Bronchial epithelial cell (primary cell): ENCODE data around the gene FAM117A. TPM values are rescaled to one million over a fixed set of nuclear protein-coding genes. Genes with fewer than 3 reads are reported as not detected.
A peak's percentile ranks its signal among the peaks of the same experiment; 100 is the strongest.

Experiments
- DNase-seq: peaks from one replicate; pipeline ENCODE4 v3.0.0-alpha.2; 2010; ENCODE audit warnings: low read depth
- FAIRE-seq: peaks from 2 replicates; lab custom pipeline; 2011; peaks lifted over from hg19 to GRCh38; lab: Jason Lieb, UNC
- H3K27me3 ChIP-seq: 2 replicates; pipeline ENCODE4 v1.5.1; 2011; ENCODE audit warnings: low read length; ENCODE audit not compliant: control insufficient read depth, insufficient read depth
- H3K36me3 ChIP-seq: 2 replicates; pipeline ENCODE4 v1.5.1; 2011; ENCODE audit warnings: low read length; ENCODE audit not compliant: control insufficient read depth, insufficient read depth
- H3K4me3 ChIP-seq: 2 replicates; pipeline ENCODE4 v1.5.1; 2011; ENCODE audit warnings: mild to moderate bottlenecking, low read depth, low read length, control low read depth
- total RNA-seq: library from RNA; depleted of rRNA; stranded (reverse); fragments of >200 nt; gene quantifications from 2 replicates; pipeline ENCODE4 v1.2.1, GENCODE V29; 2014
- TF ChIP-seq, protein P1 (sequence below): IDR thresholded peaks from 2 replicates; pipeline ENCODE4 v1.5.1; 2011; ENCODE audit warnings: mild to moderate bottlenecking, moderate library complexity, low read length, control low read depth, inconsistent platforms; ENCODE audit not compliant: insufficient read depth, severe bottlenecking

The FAM117A gene
- total RNA-seq, 1 donor from 2014 or later: 0.53 TPM

DNA sequence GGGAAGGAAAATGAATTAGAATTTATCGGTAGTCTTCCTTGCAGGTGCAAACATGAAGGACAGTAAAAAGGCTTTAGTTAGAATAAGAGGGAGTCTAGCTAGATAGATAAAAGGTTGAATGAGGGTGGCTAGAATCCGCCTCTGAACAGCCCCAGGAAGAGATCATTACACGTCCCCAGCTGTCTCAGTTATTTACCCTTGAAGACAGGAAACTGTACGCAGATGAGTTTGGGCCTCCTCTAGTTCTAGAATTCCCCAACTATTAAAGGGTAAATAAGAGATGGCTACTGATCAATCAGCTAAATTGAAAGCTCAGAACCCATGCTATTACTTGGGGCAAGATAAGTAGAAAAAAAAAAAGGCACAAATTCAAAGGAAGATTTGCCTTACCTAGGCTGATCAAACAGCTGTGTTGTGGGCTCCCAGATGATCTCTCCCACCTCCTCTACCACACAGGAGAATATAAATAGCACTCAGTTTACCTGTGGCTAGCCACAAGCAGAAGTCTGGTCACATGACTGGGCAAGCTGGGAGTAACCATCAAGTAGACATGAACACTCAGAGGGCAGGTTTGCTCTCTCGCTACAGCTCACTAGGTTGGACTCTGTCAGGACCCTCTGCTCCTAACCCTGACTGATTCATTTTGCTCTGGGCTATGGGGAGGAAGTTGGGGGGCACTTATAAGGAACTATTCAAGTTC lies 17.0 kb downstream of the FAM117A start:
- Histone ChIP-seq H3K27me3 (no peaks in the 10 kb centered on the region), H3K4me3 (no peak overlapping the region), H3K36me3 (no peaks in the 10 kb centered on the region)
- DNase-seq (no peak), FAIRE-seq (no peak)
- TF ChIP-seq, protein P1, sequence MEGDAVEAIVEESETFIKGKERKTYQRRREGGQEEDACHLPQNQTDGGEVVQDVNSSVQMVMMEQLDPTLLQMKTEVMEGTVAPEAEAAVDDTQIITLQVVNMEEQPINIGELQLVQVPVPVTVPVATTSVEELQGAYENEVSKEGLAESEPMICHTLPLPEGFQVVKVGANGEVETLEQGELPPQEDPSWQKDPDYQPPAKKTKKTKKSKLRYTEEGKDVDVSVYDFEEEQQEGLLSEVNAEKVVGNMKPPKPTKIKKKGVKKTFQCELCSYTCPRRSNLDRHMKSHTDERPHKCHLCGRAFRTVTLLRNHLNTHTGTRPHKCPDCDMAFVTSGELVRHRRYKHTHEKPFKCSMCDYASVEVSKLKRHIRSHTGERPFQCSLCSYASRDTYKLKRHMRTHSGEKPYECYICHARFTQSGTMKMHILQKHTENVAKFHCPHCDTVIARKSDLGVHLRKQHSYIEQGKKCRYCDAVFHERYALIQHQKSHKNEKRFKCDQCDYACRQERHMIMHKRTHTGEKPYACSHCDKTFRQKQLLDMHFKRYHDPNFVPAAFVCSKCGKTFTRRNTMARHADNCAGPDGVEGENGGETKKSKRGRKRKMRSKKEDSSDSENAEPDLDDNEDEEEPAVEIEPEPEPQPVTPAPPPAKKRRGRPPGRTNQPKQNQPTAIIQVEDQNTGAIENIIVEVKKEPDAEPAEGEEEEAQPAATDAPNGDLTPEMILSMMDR: no peak

DNA sequence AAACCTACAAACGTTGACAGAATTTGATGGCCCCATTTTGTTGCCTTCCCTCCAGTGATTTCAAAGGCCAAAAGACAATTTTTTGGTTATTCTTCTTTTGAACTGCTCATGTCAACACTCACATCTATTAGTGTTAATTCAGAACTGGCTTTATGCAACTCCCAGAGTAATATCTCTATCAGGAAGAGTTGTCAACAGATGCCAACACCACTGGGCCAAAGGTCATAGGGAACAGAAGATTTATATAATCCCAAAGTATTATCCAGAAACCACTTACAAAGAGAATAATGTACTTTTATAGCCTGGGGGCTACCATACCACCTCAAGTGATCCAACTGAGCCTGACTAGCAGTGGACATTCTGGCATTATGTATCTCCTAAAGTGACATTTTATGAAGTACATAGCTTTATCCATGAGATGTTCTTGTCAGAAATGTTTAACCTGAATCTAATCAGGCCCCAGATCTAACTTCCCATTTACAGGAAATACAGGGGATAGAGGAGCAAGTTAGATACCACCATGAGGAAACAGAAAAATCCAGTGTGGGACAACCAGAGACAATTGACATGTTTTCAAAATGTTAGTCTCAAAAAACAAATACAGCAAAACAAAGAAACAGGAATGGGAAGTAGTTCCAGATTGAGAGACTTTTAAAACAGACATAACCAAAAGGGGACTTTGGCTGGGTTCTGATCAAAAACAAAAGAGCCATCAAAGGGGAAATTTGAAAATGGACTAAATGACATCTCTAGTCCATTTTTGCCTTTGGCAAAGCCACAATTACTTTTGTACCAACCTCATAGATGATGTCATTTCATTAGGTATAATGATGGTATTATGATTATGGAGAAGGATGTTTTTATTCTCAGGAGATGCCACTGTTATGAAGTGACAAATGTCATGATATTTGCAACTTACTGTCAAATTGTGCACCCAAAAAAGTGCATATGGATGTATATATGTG lies 18.5 kb downstream of the FAM117A start:
- FAIRE-seq (no peak), DNase-seq (no peak)
- Histone ChIP-seq H3K27me3 (no peaks in the 10 kb centered on the region), H3K36me3 (no peaks in the 10 kb centered on the region), H3K4me3 (no peak overlapping the region)
- TF ChIP-seq, protein P1: no peak

DNA sequence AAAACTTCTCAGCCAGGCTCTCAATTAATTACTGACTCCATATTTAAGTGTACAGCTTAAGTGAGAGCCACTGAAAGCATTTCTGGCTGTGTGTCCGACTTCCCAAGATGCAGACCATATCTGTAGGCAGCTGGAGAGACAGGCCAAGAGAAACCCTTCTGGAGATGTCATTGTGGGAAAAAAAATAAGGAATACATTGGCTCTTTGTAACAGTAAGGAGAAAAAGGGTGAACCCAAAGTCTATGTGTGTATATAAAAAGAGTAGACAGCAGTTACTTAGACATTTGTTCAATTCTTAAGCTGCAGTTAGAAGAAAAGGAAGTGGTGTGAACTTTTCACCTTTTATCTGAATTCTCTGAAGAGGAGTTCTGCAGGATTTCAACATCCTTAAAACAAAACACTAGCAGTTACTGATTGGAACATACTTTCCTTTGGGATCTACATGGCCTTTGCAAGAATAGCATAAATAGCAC lies 21.7 kb downstream of the FAM117A start:
- Histone ChIP-seq H3K36me3 (no peaks in the 10 kb centered on the region), H3K27me3 (no peaks in the 10 kb centered on the region), H3K4me3 (no peak overlapping the region)
- FAIRE-seq (no peak), DNase-seq (peak; percentile 20)
- TF ChIP-seq, protein P1: no peak

DNA sequence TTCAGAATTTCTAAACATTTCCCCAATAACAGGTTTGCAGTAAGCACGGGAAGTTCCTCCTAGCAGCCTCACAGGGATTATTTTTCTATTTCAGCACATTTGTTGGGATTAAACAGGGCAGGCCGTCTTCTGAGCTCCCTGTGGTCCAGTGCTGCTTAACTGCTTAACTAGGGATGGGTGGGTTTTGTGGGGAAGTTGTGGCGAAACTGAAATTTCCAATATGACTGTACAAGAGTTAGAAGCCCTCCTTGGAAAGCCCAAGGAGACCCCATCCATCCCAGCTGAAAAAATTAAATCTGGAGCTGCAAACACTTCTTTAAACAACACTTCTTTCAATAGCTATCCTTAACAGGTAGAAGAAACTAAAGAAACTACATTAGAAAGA lies 22.2 kb downstream of the FAM117A start:
- no peaks in the 10 kb centered on the region for H3K36me3 ChIP-seq
- DNase-seq (no peak), FAIRE-seq (no peak)
- TF ChIP-seq, protein P1: no peak
- H3K4me3 ChIP-seq: no peak overlapping the region
- H3K27me3 ChIP-seq: no peaks in the 10 kb centered on the region

DNA sequence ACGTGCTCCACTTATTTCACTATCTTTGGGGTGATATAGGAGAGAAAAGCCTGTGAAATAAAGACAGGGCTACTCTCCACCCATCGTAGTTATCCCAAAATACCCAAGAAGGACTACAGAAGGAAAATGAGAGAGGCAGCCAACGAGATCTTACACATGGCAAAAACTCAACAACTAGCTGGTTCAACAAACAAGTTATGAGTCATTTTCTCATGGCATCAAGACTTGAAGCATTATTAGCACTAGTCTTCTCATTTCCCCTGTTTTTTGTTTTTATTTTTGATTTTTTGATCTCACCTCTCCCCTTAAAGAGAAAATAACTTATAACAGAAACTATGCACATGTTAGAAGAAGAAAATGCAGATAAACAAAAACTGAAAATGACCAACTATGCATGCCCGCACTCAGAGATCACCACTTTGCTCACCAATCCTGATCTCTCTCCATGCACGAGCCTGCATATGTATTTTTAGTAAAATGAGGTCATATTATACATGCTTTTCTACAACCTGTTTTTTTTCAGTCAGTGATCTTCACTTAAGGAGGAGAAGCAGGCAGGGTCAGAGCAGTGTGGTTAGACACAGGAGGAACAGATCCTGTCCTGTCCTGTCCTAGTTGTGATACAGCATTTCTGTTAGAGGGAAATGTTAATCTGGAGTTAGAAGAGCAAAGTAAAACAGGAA lies 22.8 kb downstream of the FAM117A start:
- peak; percentile 70 for DNase-seq
- TF ChIP-seq, protein P1: no peak

More for the DNA sequence above, 22.8 kb downstream of the FAM117A start:
- Histone ChIP-seq H3K4me3 (no peak overlapping the region), H3K27me3 (no peaks in the 10 kb centered on the region), H3K36me3 (no peaks in the 10 kb centered on the region)
- no peak for FAIRE-seq
